Gastroesophageal sphincter (tissue), 4 donors: ENCODE measurements around the gene IFNA10. TPM values are rescaled to one million over a fixed set of nuclear protein-coding genes. Genes with fewer than 3 reads are reported as not detected.
A peak's percentile ranks its signal among the peaks of the same experiment; 100 is the strongest.
"Not testable (repeated sequence)": the region's sequence is repeated elsewhere in the genome, so short reads cannot be mapped to it uniquely, and the experiment has no call there.

Source experiments
- ATAC-seq: fragments of 150-250 bp; one replicate; pipeline ENCODE4 v1.9.1; 2016; ENCODE audit warnings: mild to moderate bottlenecking, moderate library complexity
- H3K27ac ChIP-seq, 4 donors: fragments of 200-600 bp; sonication (generic) in 3 of 4; 1 replicate in 3 of 4; 2 replicates in 1 of 4; pipeline ENCODE4 v1.5.1; 2016 to 2019
- H3K27me3 ChIP-seq: fragments of 200-600 bp; sonication (generic); one replicate; pipeline ENCODE4 v1.5.1; 2019
- H3K36me3 ChIP-seq, 2 donors: fragments of 200-600 bp; sonication (generic); one replicate each; pipeline ENCODE4 v1.5.1; 2019; ENCODE audit warnings: control low read depth in 1 of 2
- H3K4me1 ChIP-seq, 3 donors: fragments of 200-600 bp; sonication (generic); 1 replicate in 2 of 3; 2 replicates in 1 of 3; pipeline ENCODE4 v1.5.1; 2016 to 2019; ENCODE audit warnings: control low read depth in 2 of 3
- H3K4me3 ChIP-seq, 2 donors: fragments of 200-600 bp; sonication (generic); one replicate each; pipeline ENCODE4 v1.5.1; 2019; ENCODE audit warnings: mild to moderate bottlenecking in 1 of 2, moderate library complexity in 1 of 2
- H3K9me3 ChIP-seq, 3 donors: fragments of 200-600 bp; sonication (generic); one replicate each; pipeline ENCODE4 v1.5.1; 2017 to 2019; ENCODE audit warnings: control low read depth in 2 of 3
- CTCF ChIP-seq, 4 experiments: fragments of 200-600 bp in 2 of 4; fragments of 450-650 bp in 2 of 4; sonication (generic) in 1 of 4; IDR thresholded peaks; one replicate each; pipeline ENCODE4 v1.5.1; 2017 to 2019; ENCODE audit warnings: antibody characterized with exemption in 4 of 4, mild to moderate bottlenecking in 2 of 4, moderate library complexity in 2 of 4
- EP300 ChIP-seq: sonication (generic); formaldehyde crosslinking; IDR thresholded peaks from one replicate; pipeline ENCODE4 v1.6.1; 2017; ENCODE audit warnings: antibody characterized with exemption, mild to moderate bottlenecking
- POLR2A ChIP-seq, 2 donors: fragments of 450-650 bp; IDR thresholded peaks; one replicate each; pipeline ENCODE4 v1.6.1; 2017; ENCODE audit warnings: antibody characterized with exemption in 2 of 2, mild to moderate bottlenecking in 2 of 2, moderate library complexity in 1 of 2
- POLR2AphosphoS5 ChIP-seq: sonication (generic); formaldehyde crosslinking; IDR thresholded peaks from one replicate; pipeline ENCODE4 v1.6.1; 2017; ENCODE audit warnings: antibody characterized with exemption
- WGBS, 2 donors: methylation state at CpG; one replicate each; pipeline ENCODE4 v1.1.5; 2018; ENCODE audit warnings: low coverage in 1 of 2; 5-methylcytosine and 5-hydroxymethylcytosine counted together
- total RNA-seq, 4 donors: library from RNA; depleted of rRNA; stranded (reverse); fragments of >200 nt; gene quantifications; one replicate each; pipeline ENCODE4 v1.1.0, GENCODE V29; 2016

Gene IFNA10
- total RNA-seq: not detected

GRCh38 chr9:21207043-21207442 lies at the start of gene IFNA10:
TSS of gene IFNA10 (minus strand) at chr9:21207143. CDS start at chr9:21207097, 46 bp downstream.
- not testable (repeated sequence) for H3K27me3 ChIP-seq, H3K36me3 ChIP-seq, H3K4me3 ChIP-seq, H3K9me3 ChIP-seq, H3K4me1 ChIP-seq, H3K27ac ChIP-seq, ATAC-seq
- 83 to 87% methylated on average over 3 of the region's 3 CpGs for WGBS, 2 donors

GRCh38 chr9:21255538-21256212 lies 48.7 kb upstream of the IFNA10 start:
- H3K27me3 ChIP-seq: no peaks in the 10 kb centered on the region
- 17 to 68% methylated on average over 1 to 5 of the region's 5 CpGs for WGBS, 2 donors
- H3K9me3 ChIP-seq: no peaks in the 10 kb centered on the region
- H3K36me3 ChIP-seq: no peaks in the 10 kb centered on the region
- H3K27ac ChIP-seq: no peak overlapping the region
- TF ChIP-seq POLR2A (IDR thresholded peaks at IDR 0.05) (no peak), EP300 (no peak), CTCF (IDR thresholded peaks at IDR 0.05) (no peak), POLR2AphosphoS5 (no peak)
- ATAC-seq: no peak
- no peaks in the 10 kb centered on the region for H3K4me1 ChIP-seq
- H3K4me3 ChIP-seq: no peak overlapping the region

- no peak overlapping the region for H3K27ac ChIP-seq
- peak; percentile 66 for ATAC-seq
- no peak overlapping the region for H3K4me3 ChIP-seq
- 0% methylated on average over 2 to 3 of the region's 3 CpGs for WGBS, 2 donors
- H3K9me3 ChIP-seq: no peaks in the 10 kb centered on the region
- no peaks in the 10 kb centered on the region for H3K4me1 ChIP-seq
- TF ChIP-seq POLR2A (IDR thresholded peaks at IDR 0.05) (no peak), POLR2AphosphoS5 (peak; percentile 10), CTCF (IDR thresholded peaks at IDR 0.05) (peak; percentile 9 to 39 (median 26))
- peaks cover 2% of the 10 kb centered on the region for H3K27me3 ChIP-seq
- no peaks in the 10 kb centered on the region for H3K36me3 ChIP-seq
Measured at GRCh38 chr9:21252721-21253547, 46.0 kb upstream of the IFNA10 start.

- no peak overlapping the region for H3K4me3 ChIP-seq
- no peaks in the 10 kb centered on the region for H3K9me3 ChIP-seq
- peaks cover 4% of the 10 kb centered on the region for H3K27me3 ChIP-seq
- TF ChIP-seq CTCF (IDR thresholded peaks at IDR 0.05) (no peak), EP300 (no peak), POLR2A (IDR thresholded peaks at IDR 0.05) (no peak), POLR2AphosphoS5 (no peak)
- no peaks in the 10 kb centered on the region for H3K4me1 ChIP-seq
- no peak overlapping the region for H3K27ac ChIP-seq
- H3K36me3 ChIP-seq: no peaks in the 10 kb centered on the region
- no peak for ATAC-seq
- WGBS, 2 donors: 64 to 88% methylated on average over 3 to 4 of the region's 4 CpGs
Measured at GRCh38 chr9:21251638-21252037, 44.7 kb upstream of the IFNA10 start.

- Histone ChIP-seq H3K27ac (no peak overlapping the region), H3K27me3 (peaks cover 4% of the 10 kb centered on the region), H3K36me3 (no peaks in the 10 kb centered on the region), H3K4me1 (no peaks in the 10 kb centered on the region), H3K4me3 (no peak overlapping the region), H3K9me3 (no peaks in the 10 kb centered on the region)
- 63 to 75% methylated on average over 1 of the region's 1 CpG for WGBS, 2 donors
- ATAC-seq: no peak
- TF ChIP-seq CTCF (IDR thresholded peaks at IDR 0.05): no peak
- no peak for TF ChIP-seq EP300
- TF ChIP-seq POLR2AphosphoS5: no peak
- TF ChIP-seq POLR2A (IDR thresholded peaks at IDR 0.05): no peak
Measured at GRCh38 chr9:21251190-21251589, 44.2 kb upstream of the IFNA10 start.
